GM12878 (cell line): ENCODE results near the gene AP1M1. TPM values are rescaled to one million over a fixed set of nuclear protein-coding genes. Genes with fewer than 3 reads are reported as not detected.

Experiments
- CBFB ChIP-seq: IDR thresholded peaks from 2 replicates; pipeline ENCODE4 v1.6.1; 2016; ENCODE audit warnings: antibody characterized with exemption, low read depth
- CEBPZ ChIP-seq: fragments of 150-350 bp; IDR thresholded peaks from 2 replicates; pipeline ENCODE4 v1.6.1; 2016; ENCODE audit warnings: low read depth, low read length
- CUX1 ChIP-seq: IDR thresholded peaks from 2 replicates; pipeline ENCODE4 v1.6.1; 2012; ENCODE audit warnings: improper control_type of control experiment, low read depth, low read length; ENCODE audit not compliant: insufficient replicate concordance
- E4F1 ChIP-seq: fragments of 450-650 bp; IDR thresholded peaks from 2 replicates; pipeline ENCODE4 v1.6.1; 2018; ENCODE audit warnings: borderline replicate concordance, mild to moderate bottlenecking; ENCODE audit not compliant: partially characterized antibody
- HDAC6 ChIP-seq: fragments of 200-600 bp; sonication (generic); IDR thresholded peaks from one replicate; pipeline ENCODE4 v1.8.0; 2017; ENCODE audit warnings: antibody characterized with exemption; ENCODE audit not compliant: unreplicated experiment
- NRF1 ChIP-seq: conservative IDR thresholded peaks from 2 replicates; pipeline ENCODE4 v1.6.1; 2011; ENCODE audit warnings: mild to moderate bottlenecking, low read depth, low read length, improper control_type of control experiment
- SREBF2 ChIP-seq: IDR thresholded peaks from 2 replicates; pipeline ENCODE4 v1.6.1; 2012; ENCODE audit warnings: mild to moderate bottlenecking, low read length
- USF2 ChIP-seq: IDR thresholded peaks from 2 replicates; pipeline ENCODE4 v1.6.1; 2011; ENCODE audit warnings: low read depth, low read length, improper control_type of control experiment, borderline replicate concordance
- ZNF274 ChIP-seq: IDR thresholded peaks from one replicate; pipeline ENCODE4 v1.8.0; 2011; ENCODE audit not compliant: insufficient read length, insufficient read depth
- polyA plus RNA-seq, 11 experiments: library from polyadenylated mRNA; depleted of rRNA in 4 of 11; unstranded in 6 of 11; stranded (reverse) in 5 of 11; fragments of >200 nt; fragmentation: Nextera tagmentation in 4 of 11; fragmentation: Illumina TruSeq in 1 of 11; extraction: Ambion mirVana in 4 of 11; extraction: Trizol in 1 of 11; gene quantifications; 1 replicate in 1 of 11; 2 replicates in 10 of 11; pipeline versions ENCODE4 v1.2.1 to v1.2.3, GENCODE V29; 2011 to 2016; ENCODE audit warnings: inconsistent platforms in 2 of 11, missing spikeins in 2 of 11, low read depth in 1 of 11
- total RNA-seq, 4 experiments: library from RNA; depleted of rRNA in 3 of 4; stranded (reverse); fragments of >200 nt in 3 of 4; fragmentation: Illumina TruSeq in 1 of 4; extraction: Trizol in 1 of 4; gene quantifications; 2 replicates each; pipeline versions ENCODE4 v1.2.1 to v1.2.3, GENCODE V29; 2013 to 2021

The AP1M1 gene
- total and polyA plus RNA-seq, 10 of the 15 experiments (the other 5 are each of a cell fraction or from before 2014, with no cell fraction given): 1.0 to 116 (median 44.7) TPM

GRCh38 chr19:16180611-16181010, 17.1 kb upstream of the AP1M1 start (continued):
- TF ChIP-seq CEBPZ (no peak), CUX1 (no peak), HDAC6 (no peak), E4F1 (no peak), SREBF2 (no peak), USF2 (no peak), CBFB (no peak), NRF1 (no peak), ZNF274 (no peak)
